ENCODE measurements around the gene PDE4D. TPM values are rescaled to one million over a fixed set of nuclear protein-coding genes. Genes with fewer than 3 reads are reported as not detected.

Gene PDE4D
- total and polyA plus RNA-seq, 11 donors = 5.2 to 68.3 (median 42.1) TPM

- Histone ChIP-seq H3K36me3 (no peaks in the 10 kb centered on the region), H3K4me3 (no peak overlapping the region), H3K4me1 (no peaks in the 10 kb centered on the region), H3K9me3 (no peaks in the 10 kb centered on the region), H3K27ac (peak overlapping the region in 1 of 12 donors; percentile 35), H3K27me3 (peaks cover 0 to 4% (median 0%) of the 10 kb centered on the region in 9 donors)
- intact Hi-C loops (cut with DNase I) = no loop called here
- TF ChIP-seq CTCF (IDR thresholded peaks at IDR 0.05) (no peak), POLR2A (IDR thresholded peaks at IDR 0.05) (no peak)
- ATAC-seq (no peak), DNase-seq (no peak)
Measured at GRCh38 chr5:59783264-59783663, 110.3 kb downstream of the PDE4D start.

- Histone ChIP-seq H3K9me3 (no peaks in the 10 kb centered on the region), H3K27ac (peak overlapping the region in 1 of 12 donors; percentile 35), H3K4me3 (no peak overlapping the region), H3K36me3 (no peaks in the 10 kb centered on the region), H3K27me3 (peaks cover 0 to 4% (median 0%) of the 10 kb centered on the region in 9 donors), H3K4me1 (no peaks in the 10 kb centered on the region)
- DNase-seq (no peak), ATAC-seq (no peak)
- no peak for TF ChIP-seq CTCF (IDR thresholded peaks at IDR 0.05)
- TF ChIP-seq POLR2A (IDR thresholded peaks at IDR 0.05) = no peak
- intact Hi-C loops (cut with DNase I) = no loop called here
- WGBS, 4 donors = 68 to 94% (median 82%) methylated on average over 1 of the region's 1 CpG
Measured at GRCh38 chr5:59782856-59783255, 110.7 kb downstream of the PDE4D start.

- intact Hi-C loops (cut with DNase I) = no loop called here
- Histone ChIP-seq H3K9me3 (no peaks in the 10 kb centered on the region), H3K27ac (no peak overlapping the region), H3K27me3 (no peaks in the 10 kb centered on the region), H3K4me1 (no peaks in the 10 kb centered on the region), H3K4me3 (no peak overlapping the region), H3K36me3 (no peaks in the 10 kb centered on the region)
- ATAC-seq (no peak), DNase-seq (no peak)
- WGBS, 4 donors = 85 to 93% (median 90%) methylated on average over 2 of the region's 2 CpGs
- TF ChIP-seq POLR2A (IDR thresholded peaks at IDR 0.05) = no peak
- TF ChIP-seq CTCF (IDR thresholded peaks at IDR 0.05) = no peak
Measured at GRCh38 chr5:59779453-59779852, 114.1 kb downstream of the PDE4D start.

GRCh38 chr5:59777028-59777427 lies 116.5 kb downstream of the PDE4D start:
- H3K9me3 ChIP-seq = no peaks in the 10 kb centered on the region
- H3K27me3 ChIP-seq = no peaks in the 10 kb centered on the region
- no peak overlapping the region for H3K4me3 ChIP-seq
- 50 to 69% (median 62%) methylated on average over 4 of the region's 4 CpGs for WGBS, 4 donors
- no peaks in the 10 kb centered on the region for H3K36me3 ChIP-seq
- ATAC-seq = no peak
- intact Hi-C loops (cut with DNase I) = no loop called here
- TF ChIP-seq CTCF (IDR thresholded peaks at IDR 0.05) = no peak
- TF ChIP-seq POLR2A (IDR thresholded peaks at IDR 0.05) = no peak
- H3K27ac ChIP-seq = peak overlapping the region in 1 of 12 donors; percentile 43
- no peak for DNase-seq
- H3K4me1 ChIP-seq = no peaks in the 10 kb centered on the region

Measured in heart left ventricle (tissue), 16 donors.